HEK293 (cell line): ENCODE results near the gene ARHGEF39.
A peak's percentile ranks its signal among the peaks of the same experiment; 100 is the strongest.

Source experiments
- KLF1 ChIP-seq: fragments of 450-650 bp; formaldehyde crosslinking; IDR thresholded peaks from 2 replicates; pipeline ENCODE4 v1.5.1; 2016; ENCODE audit warnings: missing biosample characterization, missing genetic modification characterization
- KLF8 ChIP-seq: fragments of 450-650 bp; formaldehyde crosslinking; IDR thresholded peaks from 2 replicates; pipeline ENCODE4 v1.5.1; 2016; ENCODE audit warnings: missing biosample characterization, missing genetic modification characterization
- SP2 ChIP-seq: fragments of 450-650 bp; formaldehyde crosslinking; IDR thresholded peaks from 2 replicates; pipeline ENCODE4 v1.5.1; 2016; ENCODE audit warnings: missing biosample characterization, missing genetic modification characterization
- SP3 ChIP-seq: fragments of 450-650 bp; formaldehyde crosslinking; IDR thresholded peaks from 2 replicates; pipeline ENCODE4 v1.5.1; 2016; ENCODE audit warnings: missing biosample characterization, missing genetic modification characterization
- SP7 ChIP-seq: fragments of 450-650 bp; formaldehyde crosslinking; IDR thresholded peaks from 2 replicates; pipeline ENCODE4 v1.5.1; 2016; ENCODE audit warnings: missing biosample characterization, missing genetic modification characterization
- ZBTB48 ChIP-seq: fragments of 450-650 bp; formaldehyde crosslinking; IDR thresholded peaks from 2 replicates; pipeline ENCODE4 v1.5.1; 2016; ENCODE audit warnings: missing biosample characterization, missing genetic modification characterization
- ZNF133 ChIP-seq: fragments of 450-650 bp; formaldehyde crosslinking; IDR thresholded peaks from 2 replicates; pipeline ENCODE4 v1.5.1; 2016; ENCODE audit warnings: missing biosample characterization, missing genetic modification characterization
- ZNF157 ChIP-seq: fragments of 450-650 bp; formaldehyde crosslinking; IDR thresholded peaks from 2 replicates; pipeline ENCODE4 v1.5.1; 2016; ENCODE audit warnings: missing biosample characterization, missing genetic modification characterization
- ZNF174 ChIP-seq: fragments of 450-650 bp; formaldehyde crosslinking; IDR thresholded peaks from 2 replicates; pipeline ENCODE4 v1.5.0; 2017; ENCODE audit warnings: missing biosample characterization, mild to moderate bottlenecking, missing genetic modification characterization
- ZNF184 ChIP-seq: fragments of 450-650 bp; IDR thresholded peaks from 2 replicates; pipeline ENCODE4 v1.5.1; 2018; ENCODE audit warnings: missing biosample characterization, mild to moderate bottlenecking, missing genetic modification characterization
- ZNF2 ChIP-seq: fragments of 450-650 bp; formaldehyde crosslinking; IDR thresholded peaks from 2 replicates; pipeline ENCODE4 v1.5.1; 2016; ENCODE audit warnings: missing biosample characterization, missing genetic modification characterization
- ZNF366 ChIP-seq: fragments of 450-650 bp; formaldehyde crosslinking; conservative IDR thresholded peaks from 2 replicates; pipeline ENCODE4 v1.5.1; 2016; ENCODE audit warnings: missing biosample characterization, missing genetic modification characterization
- ZNF433 ChIP-seq: fragments of 450-650 bp; formaldehyde crosslinking; IDR thresholded peaks from 2 replicates; pipeline ENCODE4 v1.5.1; 2016; ENCODE audit warnings: missing biosample characterization, missing genetic modification characterization, low read depth
- ZNF560 ChIP-seq: fragments of 450-650 bp; formaldehyde crosslinking; IDR thresholded peaks from 2 replicates; pipeline ENCODE4 v1.5.1; 2017; ENCODE audit warnings: missing biosample characterization, missing genetic modification characterization, borderline replicate concordance
- ZNF596 ChIP-seq: fragments of 450-650 bp; IDR thresholded peaks from 2 replicates; pipeline ENCODE4 v1.5.0; 2018; ENCODE audit warnings: missing biosample characterization, mild to moderate bottlenecking, missing genetic modification characterization, moderate library complexity
- ZNF600 ChIP-seq: fragments of 450-650 bp; formaldehyde crosslinking; IDR thresholded peaks from 2 replicates; pipeline ENCODE4 v1.5.1; 2016; ENCODE audit warnings: missing biosample characterization, missing genetic modification characterization
- ZNF610 ChIP-seq: fragments of 450-650 bp; formaldehyde crosslinking; IDR thresholded peaks from 2 replicates; pipeline ENCODE4 v1.5.1; 2016; ENCODE audit warnings: missing biosample characterization, missing genetic modification characterization, borderline replicate concordance
- ZNF658 ChIP-seq: fragments of 450-650 bp; formaldehyde crosslinking; IDR thresholded peaks from 2 replicates; pipeline ENCODE4; 2016; ENCODE audit warnings: missing biosample characterization, missing genetic modification characterization
- ZNF660 ChIP-seq: fragments of 450-650 bp; IDR thresholded peaks from 2 replicates; pipeline ENCODE4 v1.5.1; 2018; ENCODE audit warnings: missing biosample characterization, mild to moderate bottlenecking, missing genetic modification characterization
- ZNF791 ChIP-seq: fragments of 450-650 bp; formaldehyde crosslinking; IDR thresholded peaks from 2 replicates; pipeline ENCODE4 v1.5.1; 2016; ENCODE audit warnings: missing biosample characterization, missing genetic modification characterization
- TF ChIP-seq, protein P1 (sequence below): fragments of 450-650 bp; IDR thresholded peaks from 2 replicates; pipeline ENCODE4 v1.5.1; 2018; ENCODE audit warnings: missing biosample characterization, missing genetic modification characterization
- TF ChIP-seq, protein P2 (sequence below): fragments of 450-650 bp; formaldehyde crosslinking; conservative IDR thresholded peaks from 2 replicates; pipeline ENCODE4 v1.5.1; 2016; ENCODE audit warnings: low read depth, missing biosample characterization, missing genetic modification characterization
- TF ChIP-seq, protein P3 (sequence below): fragments of 450-650 bp; formaldehyde crosslinking; IDR thresholded peaks from 2 replicates; pipeline ENCODE4 v1.5.0; 2017; ENCODE audit warnings: missing biosample characterization, missing genetic modification characterization, borderline replicate concordance
- TF ChIP-seq, protein P4 (sequence below): fragments of 450-650 bp; IDR thresholded peaks from 2 replicates; pipeline ENCODE4 v1.5.1; 2018; ENCODE audit warnings: missing biosample characterization, mild to moderate bottlenecking, missing genetic modification characterization
- TF ChIP-seq, protein P5 (sequence below): fragments of 450-650 bp; formaldehyde crosslinking; IDR thresholded peaks from 2 replicates; pipeline ENCODE4 v1.5.1; 2016; ENCODE audit warnings: missing biosample characterization, missing genetic modification characterization
- TF ChIP-seq, protein P6 (sequence below): fragments of 450-650 bp; formaldehyde crosslinking; IDR thresholded peaks from 2 replicates; pipeline ENCODE4 v1.5.1; 2016; ENCODE audit warnings: missing biosample characterization, missing genetic modification characterization

ARHGEF39 gene

DNA sequence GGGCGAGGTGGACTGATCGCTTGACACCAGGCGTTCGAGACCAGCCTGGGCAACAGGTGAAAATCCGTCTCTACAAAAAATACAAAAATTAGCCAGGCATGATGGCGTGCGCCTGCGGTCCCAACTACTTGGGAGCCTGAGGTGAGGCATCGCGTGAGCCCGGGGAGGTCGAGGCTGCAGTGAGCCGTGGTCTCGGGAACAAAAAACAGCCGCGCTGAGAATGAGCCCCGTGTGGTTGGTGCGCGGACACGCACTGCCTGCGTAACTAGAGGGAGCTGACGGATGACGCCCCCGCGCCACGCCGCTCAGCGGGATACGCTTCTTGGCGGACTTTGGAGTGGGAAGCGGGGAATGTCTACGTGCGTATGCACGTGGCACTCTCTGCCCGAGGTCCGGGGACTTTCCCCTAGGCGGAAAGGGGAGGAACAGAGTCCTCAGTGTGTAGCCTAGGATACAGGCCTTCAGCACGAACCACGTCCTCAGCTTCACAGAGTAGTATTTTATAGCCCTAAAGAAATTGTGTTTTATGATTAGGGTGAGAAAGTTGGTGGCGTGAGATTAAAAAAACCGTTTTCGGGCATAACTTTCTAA, 7.4 kb downstream of the ARHGEF39 start, which contains the start of gene RMRP (continued):
- TF ChIP-seq, protein P1, sequence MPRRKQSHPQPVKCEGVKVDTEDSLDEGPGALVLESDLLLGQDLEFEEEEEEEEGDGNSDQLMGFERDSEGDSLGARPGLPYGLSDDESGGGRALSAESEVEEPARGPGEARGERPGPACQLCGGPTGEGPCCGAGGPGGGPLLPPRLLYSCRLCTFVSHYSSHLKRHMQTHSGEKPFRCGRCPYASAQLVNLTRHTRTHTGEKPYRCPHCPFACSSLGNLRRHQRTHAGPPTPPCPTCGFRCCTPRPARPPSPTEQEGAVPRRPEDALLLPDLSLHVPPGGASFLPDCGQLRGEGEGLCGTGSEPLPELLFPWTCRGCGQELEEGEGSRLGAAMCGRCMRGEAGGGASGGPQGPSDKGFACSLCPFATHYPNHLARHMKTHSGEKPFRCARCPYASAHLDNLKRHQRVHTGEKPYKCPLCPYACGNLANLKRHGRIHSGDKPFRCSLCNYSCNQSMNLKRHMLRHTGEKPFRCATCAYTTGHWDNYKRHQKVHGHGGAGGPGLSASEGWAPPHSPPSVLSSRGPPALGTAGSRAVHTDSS (tag by site-specific recombination) = peak; percentile 22; the same call in 1 of the 2 replicates
- TF ChIP-seq ZNF2 (tag by site-specific recombination) (peak; percentile 97), ZNF560 (tag by site-specific recombination) (no peak), ZNF184 (tag by site-specific recombination) (peak; percentile 43; the same call in 1 of the 2 replicates), ZBTB48 (tag by site-specific recombination) (peak; percentile 69; the same call in 1 of the 2 replicates), ZNF660 (tag by site-specific recombination) (peak; percentile 95), ZNF433 (tag by site-specific recombination) (no peak), ZNF174 (no peak), ZNF610 (peak; percentile 89; the same call in 1 of the 2 replicates), KLF1 (tag by site-specific recombination) (no peak; the same call in 1 of the 2 replicates), SP2 (peak; percentile 40), ZNF133 (tag by site-specific recombination) (no peak), ZNF366 (peak; percentile 54; the same call in 1 of the 2 replicates), SP3 (tag by site-specific recombination) (peak; percentile 83), ZNF658 (tag by site-specific recombination) (no peak), ZNF791 (tag by site-specific recombination) (no peak), ZNF157 (0 out of 2 replicates have a peak, but pooled peaks have one; percentile 23), ZNF600 (peak; percentile 94), ZNF596 (tag by site-specific recombination) (peak; percentile 68), KLF8 (tag by site-specific recombination) (peak; percentile 85), SP7 (peak; percentile 91)
- TF ChIP-seq, protein P2, sequence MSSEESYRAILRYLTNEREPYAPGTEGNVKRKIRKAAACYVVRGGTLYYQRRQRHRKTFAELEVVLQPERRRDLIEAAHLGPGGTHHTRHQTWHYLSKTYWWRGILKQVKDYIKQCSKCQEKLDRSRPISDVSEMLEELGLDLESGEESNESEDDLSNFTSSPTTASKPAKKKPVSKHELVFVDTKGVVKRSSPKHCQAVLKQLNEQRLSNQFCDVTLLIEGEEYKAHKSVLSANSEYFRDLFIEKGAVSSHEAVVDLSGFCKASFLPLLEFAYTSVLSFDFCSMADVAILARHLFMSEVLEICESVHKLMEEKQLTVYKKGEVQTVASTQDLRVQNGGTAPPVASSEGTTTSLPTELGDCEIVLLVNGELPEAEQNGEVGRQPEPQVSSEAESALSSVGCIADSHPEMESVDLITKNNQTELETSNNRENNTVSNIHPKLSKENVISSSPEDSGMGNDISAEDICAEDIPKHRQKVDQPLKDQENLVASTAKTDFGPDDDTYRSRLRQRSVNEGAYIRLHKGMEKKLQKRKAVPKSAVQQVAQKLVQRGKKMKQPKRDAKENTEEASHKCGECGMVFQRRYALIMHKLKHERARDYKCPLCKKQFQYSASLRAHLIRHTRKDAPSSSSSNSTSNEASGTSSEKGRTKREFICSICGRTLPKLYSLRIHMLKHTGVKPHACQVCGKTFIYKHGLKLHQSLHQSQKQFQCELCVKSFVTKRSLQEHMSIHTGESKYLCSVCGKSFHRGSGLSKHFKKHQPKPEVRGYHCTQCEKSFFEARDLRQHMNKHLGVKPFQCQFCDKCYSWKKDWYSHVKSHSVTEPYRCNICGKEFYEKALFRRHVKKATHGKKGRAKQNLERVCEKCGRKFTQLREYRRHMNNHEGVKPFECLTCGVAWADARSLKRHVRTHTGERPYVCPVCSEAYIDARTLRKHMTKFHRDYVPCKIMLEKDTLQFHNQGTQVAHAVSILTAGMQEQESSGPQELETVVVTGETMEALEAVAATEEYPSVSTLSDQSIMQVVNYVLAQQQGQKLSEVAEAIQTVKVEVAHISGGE (tag by site-specific recombination) = peak; percentile 63
- TF ChIP-seq, protein P3, sequence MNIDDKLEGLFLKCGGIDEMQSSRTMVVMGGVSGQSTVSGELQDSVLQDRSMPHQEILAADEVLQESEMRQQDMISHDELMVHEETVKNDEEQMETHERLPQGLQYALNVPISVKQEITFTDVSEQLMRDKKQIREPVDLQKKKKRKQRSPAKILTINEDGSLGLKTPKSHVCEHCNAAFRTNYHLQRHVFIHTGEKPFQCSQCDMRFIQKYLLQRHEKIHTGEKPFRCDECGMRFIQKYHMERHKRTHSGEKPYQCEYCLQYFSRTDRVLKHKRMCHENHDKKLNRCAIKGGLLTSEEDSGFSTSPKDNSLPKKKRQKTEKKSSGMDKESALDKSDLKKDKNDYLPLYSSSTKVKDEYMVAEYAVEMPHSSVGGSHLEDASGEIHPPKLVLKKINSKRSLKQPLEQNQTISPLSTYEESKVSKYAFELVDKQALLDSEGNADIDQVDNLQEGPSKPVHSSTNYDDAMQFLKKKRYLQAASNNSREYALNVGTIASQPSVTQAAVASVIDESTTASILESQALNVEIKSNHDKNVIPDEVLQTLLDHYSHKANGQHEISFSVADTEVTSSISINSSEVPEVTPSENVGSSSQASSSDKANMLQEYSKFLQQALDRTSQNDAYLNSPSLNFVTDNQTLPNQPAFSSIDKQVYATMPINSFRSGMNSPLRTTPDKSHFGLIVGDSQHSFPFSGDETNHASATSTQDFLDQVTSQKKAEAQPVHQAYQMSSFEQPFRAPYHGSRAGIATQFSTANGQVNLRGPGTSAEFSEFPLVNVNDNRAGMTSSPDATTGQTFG (tag by site-specific recombination) = no peak
- TF ChIP-seq, protein P4, sequence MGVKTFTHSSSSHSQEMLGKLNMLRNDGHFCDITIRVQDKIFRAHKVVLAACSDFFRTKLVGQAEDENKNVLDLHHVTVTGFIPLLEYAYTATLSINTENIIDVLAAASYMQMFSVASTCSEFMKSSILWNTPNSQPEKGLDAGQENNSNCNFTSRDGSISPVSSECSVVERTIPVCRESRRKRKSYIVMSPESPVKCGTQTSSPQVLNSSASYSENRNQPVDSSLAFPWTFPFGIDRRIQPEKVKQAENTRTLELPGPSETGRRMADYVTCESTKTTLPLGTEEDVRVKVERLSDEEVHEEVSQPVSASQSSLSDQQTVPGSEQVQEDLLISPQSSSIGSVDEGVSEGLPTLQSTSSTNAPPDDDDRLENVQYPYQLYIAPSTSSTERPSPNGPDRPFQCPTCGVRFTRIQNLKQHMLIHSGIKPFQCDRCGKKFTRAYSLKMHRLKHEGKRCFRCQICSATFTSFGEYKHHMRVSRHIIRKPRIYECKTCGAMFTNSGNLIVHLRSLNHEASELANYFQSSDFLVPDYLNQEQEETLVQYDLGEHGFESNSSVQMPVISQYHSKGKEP (tag by site-specific recombination) = no peak
- TF ChIP-seq, protein P5, sequence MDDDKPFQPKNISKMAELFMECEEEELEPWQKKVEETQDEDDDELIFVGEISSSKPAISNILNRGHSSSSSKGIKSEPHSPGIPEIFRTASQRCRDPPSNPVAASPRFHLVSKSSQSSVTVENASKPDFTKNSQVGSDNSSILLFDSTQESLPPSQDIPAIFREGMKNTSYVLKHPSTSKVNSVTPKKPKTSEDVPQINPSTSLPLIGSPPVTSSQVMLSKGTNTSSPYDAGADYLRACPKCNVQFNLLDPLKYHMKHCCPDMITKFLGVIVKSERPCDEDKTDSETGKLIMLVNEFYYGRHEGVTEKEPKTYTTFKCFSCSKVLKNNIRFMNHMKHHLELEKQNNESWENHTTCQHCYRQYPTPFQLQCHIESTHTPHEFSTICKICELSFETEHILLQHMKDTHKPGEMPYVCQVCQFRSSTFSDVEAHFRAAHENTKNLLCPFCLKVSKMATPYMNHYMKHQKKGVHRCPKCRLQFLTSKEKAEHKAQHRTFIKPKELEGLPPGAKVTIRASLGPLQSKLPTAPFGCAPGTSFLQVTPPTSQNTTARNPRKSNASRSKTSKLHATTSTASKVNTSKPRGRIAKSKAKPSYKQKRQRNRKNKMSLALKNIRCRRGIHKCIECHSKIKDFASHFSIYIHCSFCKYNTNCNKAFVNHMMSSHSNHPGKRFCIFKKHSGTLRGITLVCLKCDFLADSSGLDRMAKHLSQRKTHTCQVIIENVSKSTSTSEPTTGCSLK (tag by site-specific recombination) = no peak
- TF ChIP-seq, protein P6, sequence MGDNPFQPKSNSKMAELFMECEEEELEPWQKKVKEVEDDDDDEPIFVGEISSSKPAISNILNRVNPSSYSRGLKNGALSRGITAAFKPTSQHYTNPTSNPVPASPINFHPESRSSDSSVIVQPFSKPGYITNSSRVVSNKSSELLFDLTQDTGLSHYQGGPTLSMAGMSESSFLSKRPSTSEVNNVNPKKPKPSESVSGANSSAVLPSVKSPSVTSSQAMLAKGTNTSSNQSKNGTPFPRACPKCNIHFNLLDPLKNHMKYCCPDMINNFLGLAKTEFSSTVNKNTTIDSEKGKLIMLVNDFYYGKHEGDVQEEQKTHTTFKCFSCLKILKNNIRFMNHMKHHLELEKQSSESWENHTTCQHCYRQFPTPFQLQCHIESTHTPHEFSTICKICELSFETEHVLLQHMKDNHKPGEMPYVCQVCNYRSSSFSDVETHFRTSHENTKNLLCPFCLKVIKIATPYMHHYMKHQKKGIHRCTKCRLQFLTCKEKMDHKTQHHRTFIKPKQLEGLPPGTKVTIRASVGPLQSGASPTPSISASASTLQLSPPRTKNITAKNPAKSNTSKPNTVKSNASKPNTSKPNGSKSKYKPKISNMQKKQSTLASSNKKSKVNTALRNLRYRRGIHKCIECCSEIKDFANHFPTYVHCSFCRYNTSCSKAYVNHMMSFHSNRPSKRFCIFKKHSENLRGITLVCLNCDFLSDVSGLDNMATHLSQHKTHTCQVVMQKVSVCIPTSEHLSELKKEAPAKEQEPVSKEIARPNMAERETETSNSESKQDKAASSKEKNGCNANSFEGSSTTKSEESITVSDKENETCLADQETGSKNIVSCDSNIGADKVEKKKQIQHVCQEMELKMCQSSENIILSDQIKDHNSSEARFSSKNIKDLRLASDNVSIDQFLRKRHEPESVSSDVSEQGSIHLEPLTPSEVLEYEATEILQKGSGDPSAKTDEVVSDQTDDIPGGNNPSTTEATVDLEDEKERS (tag by site-specific recombination) = no peak
